ENCODE results near the gene MBP. TPM values are rescaled to one million over a fixed set of nuclear protein-coding genes. Genes with fewer than 3 reads are reported as not detected.

MBP gene
- total and polyA plus RNA-seq, 2 donors from 2014 or later, result 15.1 to 61.2 TPM

DNA sequence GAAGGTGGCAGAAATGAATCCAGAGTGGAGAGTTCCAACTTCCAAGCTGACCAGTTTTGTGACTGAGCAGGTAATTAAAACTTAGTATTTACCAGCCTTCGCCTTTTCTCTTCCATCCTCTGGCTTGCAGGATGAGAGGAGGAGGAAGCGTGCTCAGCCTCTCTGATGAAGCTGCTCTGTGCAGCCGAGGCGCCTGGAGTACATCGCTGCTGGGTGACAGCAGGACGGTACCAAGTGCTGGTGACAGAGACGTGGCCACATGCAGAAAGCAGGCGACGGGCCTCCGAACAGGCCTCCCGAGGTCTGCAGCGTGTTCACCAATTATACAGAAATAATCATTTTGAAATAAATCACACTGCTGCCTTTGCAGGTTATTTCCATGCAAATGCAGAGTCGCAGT, 95.0 kb downstream of the MBP start:
- TF ChIP-seq, protein P1, sequence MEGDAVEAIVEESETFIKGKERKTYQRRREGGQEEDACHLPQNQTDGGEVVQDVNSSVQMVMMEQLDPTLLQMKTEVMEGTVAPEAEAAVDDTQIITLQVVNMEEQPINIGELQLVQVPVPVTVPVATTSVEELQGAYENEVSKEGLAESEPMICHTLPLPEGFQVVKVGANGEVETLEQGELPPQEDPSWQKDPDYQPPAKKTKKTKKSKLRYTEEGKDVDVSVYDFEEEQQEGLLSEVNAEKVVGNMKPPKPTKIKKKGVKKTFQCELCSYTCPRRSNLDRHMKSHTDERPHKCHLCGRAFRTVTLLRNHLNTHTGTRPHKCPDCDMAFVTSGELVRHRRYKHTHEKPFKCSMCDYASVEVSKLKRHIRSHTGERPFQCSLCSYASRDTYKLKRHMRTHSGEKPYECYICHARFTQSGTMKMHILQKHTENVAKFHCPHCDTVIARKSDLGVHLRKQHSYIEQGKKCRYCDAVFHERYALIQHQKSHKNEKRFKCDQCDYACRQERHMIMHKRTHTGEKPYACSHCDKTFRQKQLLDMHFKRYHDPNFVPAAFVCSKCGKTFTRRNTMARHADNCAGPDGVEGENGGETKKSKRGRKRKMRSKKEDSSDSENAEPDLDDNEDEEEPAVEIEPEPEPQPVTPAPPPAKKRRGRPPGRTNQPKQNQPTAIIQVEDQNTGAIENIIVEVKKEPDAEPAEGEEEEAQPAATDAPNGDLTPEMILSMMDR (IDR thresholded peaks at IDR 0.05; ENCODE audit: borderline replicate concordance, extremely low read depth, insufficient read depth), result no peak
- no peak for FAIRE-seq
- Histone ChIP-seq H3K27ac (ENCODE audit: low read depth in 2 of 2, low read length in 2 of 2) (no peak overlapping the region), H3K27me3 (ENCODE audit: control insufficient read depth, insufficient read depth, low read length) (no peaks in the 10 kb centered on the region), H3K9me3 (ENCODE audit: control insufficient read depth in 2 of 3, insufficient read depth in 1 of 3, low read length in 3 of 3) (no peaks in the 10 kb centered on the region), H3K4me3 (ENCODE audit: low read length in 3 of 3) (no peak overlapping the region), H3K36me3 (ENCODE audit: control insufficient read depth in 2 of 3, insufficient read depth in 3 of 3, low read length in 3 of 3) (no peaks in the 10 kb centered on the region), H3K4me1 (ENCODE audit: control insufficient read depth in 2 of 3, insufficient read depth in 2 of 3, low read depth in 1 of 3, low read length in 3 of 3) (peaks cover 0 to 5% (median 0%) of the 10 kb centered on the region in 3 donors), H3K9ac (ENCODE audit: low read length in 3 of 3) (no peak overlapping the region)
- no peak for DNase-seq
- intact Hi-C loops (cut with DNase I), result no loop called here

DNA sequence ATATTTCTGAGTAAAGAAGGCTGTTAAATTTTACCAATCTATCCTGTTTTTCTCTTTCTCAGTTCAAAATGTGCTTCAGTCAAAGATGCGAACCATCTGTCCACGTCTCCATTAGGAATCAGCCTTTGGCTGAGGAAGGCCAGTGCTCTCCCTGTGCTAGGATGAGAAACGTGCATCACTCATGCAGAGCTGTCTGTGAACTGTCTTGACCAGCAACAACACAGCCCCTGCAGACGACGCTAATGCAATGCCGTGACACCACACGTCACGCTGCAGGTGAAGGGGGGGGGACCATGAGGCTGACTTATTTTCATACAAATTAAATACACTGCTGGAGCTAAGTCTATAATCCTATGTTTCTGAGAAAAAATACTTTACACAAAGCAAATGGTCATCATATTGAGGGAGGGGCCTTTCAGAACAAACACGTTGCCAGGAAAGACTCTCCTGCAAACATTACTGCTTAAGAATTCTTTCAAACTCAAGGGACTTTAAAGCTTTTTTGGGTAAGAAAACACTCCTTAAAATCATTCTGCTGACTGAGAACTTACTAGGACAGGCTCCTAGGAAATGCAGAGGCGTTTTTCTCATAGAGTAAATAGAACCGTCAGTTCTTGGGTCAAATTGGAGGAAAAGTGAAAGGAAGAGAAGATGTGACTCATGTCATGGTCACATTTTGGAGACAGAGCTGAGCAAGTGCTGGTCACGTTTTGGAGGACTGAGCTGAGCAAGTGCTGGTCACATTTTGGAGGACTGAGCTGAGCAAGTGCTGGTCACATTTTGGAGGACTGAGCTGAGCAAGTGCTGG, 97.0 kb downstream of the MBP start:
- Histone ChIP-seq H3K9me3 (ENCODE audit: control insufficient read depth in 2 of 3, insufficient read depth in 1 of 3, low read length in 3 of 3) (no peaks in the 10 kb centered on the region), H3K36me3 (ENCODE audit: control insufficient read depth in 2 of 3, insufficient read depth in 3 of 3, low read length in 3 of 3) (no peaks in the 10 kb centered on the region), H3K27ac (ENCODE audit: low read depth in 2 of 2, low read length in 2 of 2) (no peak overlapping the region), H3K4me1 (ENCODE audit: control insufficient read depth in 2 of 3, insufficient read depth in 2 of 3, low read depth in 1 of 3, low read length in 3 of 3) (peaks cover 0 to 5% (median 0%) of the 10 kb centered on the region in 3 donors), H3K4me3 (ENCODE audit: low read length in 3 of 3) (no peak overlapping the region), H3K9ac (ENCODE audit: low read length in 3 of 3) (no peak overlapping the region), H3K27me3 (ENCODE audit: control insufficient read depth, insufficient read depth, low read length) (no peaks in the 10 kb centered on the region)
- FAIRE-seq, result no peak
- TF ChIP-seq, protein P1 (IDR thresholded peaks at IDR 0.05; ENCODE audit: borderline replicate concordance, extremely low read depth, insufficient read depth), result no peak
- intact Hi-C loops (cut with DNase I), result no loop called here
- no peak for DNase-seq

DNA sequence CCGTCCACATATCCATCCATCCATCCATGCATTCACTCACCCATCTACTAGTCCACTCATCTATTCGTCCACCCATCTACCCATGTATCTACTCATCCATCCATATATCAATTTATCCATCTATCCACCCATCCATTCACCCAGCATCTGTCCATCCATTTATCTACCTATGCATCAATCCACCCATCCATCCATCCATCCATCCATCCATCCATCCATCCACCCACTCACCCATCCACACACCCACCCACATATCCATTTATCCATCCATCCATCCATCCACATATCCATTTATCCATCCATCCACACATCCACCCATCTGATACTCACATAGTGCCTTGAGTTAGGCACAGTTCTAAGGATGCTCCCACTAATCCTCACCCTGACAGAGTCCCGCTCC, 99.0 kb downstream of the MBP start:
- TF ChIP-seq, protein P1 (IDR thresholded peaks at IDR 0.05; ENCODE audit: borderline replicate concordance, extremely low read depth, insufficient read depth), result no peak
- H3K4me1 ChIP-seq (ENCODE audit: control insufficient read depth in 2 of 3, insufficient read depth in 2 of 3, low read depth in 1 of 3, low read length in 3 of 3), result no peaks in the 10 kb centered on the region
- H3K27me3 ChIP-seq (ENCODE audit: control insufficient read depth, insufficient read depth, low read length), result no peaks in the 10 kb centered on the region
- no peak overlapping the region for H3K4me3 ChIP-seq (ENCODE audit: low read length in 3 of 3)
- no peak for DNase-seq
- no peaks in the 10 kb centered on the region for H3K36me3 ChIP-seq (ENCODE audit: control insufficient read depth in 2 of 3, insufficient read depth in 3 of 3, low read length in 3 of 3)
- H3K27ac ChIP-seq (ENCODE audit: low read depth in 2 of 2, low read length in 2 of 2), result no peak overlapping the region
- H3K9me3 ChIP-seq (ENCODE audit: control insufficient read depth in 2 of 3, insufficient read depth in 1 of 3, low read length in 3 of 3), result no peaks in the 10 kb centered on the region
- intact Hi-C loops (cut with DNase I), result no loop called here
- H3K9ac ChIP-seq (ENCODE audit: low read length in 3 of 3), result no peak overlapping the region
- no peak for FAIRE-seq
